MM.1S (cell line): Measurements from ENCODE around the gene CDK5RAP2.

ENCODE experiments used
- DNase-seq: peaks from one replicate; pipeline ENCODE4 v3.0.0-alpha.2; 2015
- H2AFZ ChIP-seq: fragments of 300-600 bp; sonication (generic); 2 replicates; pipeline ENCODE4 v1.6.0; 2016; ENCODE audit warnings: antibody characterized with exemption, low read length
- H3F3A ChIP-seq: fragments of 300-600 bp; sonication (generic); 2 replicates; pipeline ENCODE4 v1.6.1; 2016; ENCODE audit warnings: mild to moderate bottlenecking, antibody characterized with exemption, low read length, moderate library complexity, mixed read lengths; ENCODE audit not compliant: insufficient read depth
- H3K27ac ChIP-seq: fragments of 300-600 bp; sonication (generic); 2 replicates; pipeline ENCODE4 v1.5.1; 2016; ENCODE audit warnings: mild to moderate bottlenecking, low read length
- H3K27me3 ChIP-seq: fragments of 300-600 bp; sonication (generic); replicated peaks from 2 replicates; pipeline ENCODE4 v1.6.0; 2016; ENCODE audit warnings: low read length; ENCODE audit not compliant: insufficient read depth
- H3K36me3 ChIP-seq: fragments of 300-600 bp; sonication (generic); replicated peaks from 2 replicates; pipeline ENCODE4 v1.6.1; 2016; ENCODE audit warnings: mild to moderate bottlenecking, low read length, mixed read lengths; ENCODE audit not compliant: insufficient read depth
- H3K4me1 ChIP-seq: fragments of 300-600 bp; sonication (generic); 2 replicates; pipeline ENCODE4 v1.6.1; 2016; ENCODE audit warnings: low read length, mixed read lengths
- H3K4me2 ChIP-seq: fragments of 300-600 bp; sonication (generic); 2 replicates; pipeline ENCODE4 v1.6.0; 2016; ENCODE audit warnings: low read depth, low read length
- H3K4me3 ChIP-seq: fragments of 300-600 bp; sonication (generic); 2 replicates; pipeline ENCODE4 v1.5.1; 2016; ENCODE audit warnings: low read length, mixed read lengths
- H3K79me2 ChIP-seq: fragments of 300-600 bp; sonication (generic); 2 replicates; pipeline ENCODE4 v1.6.1; 2016; ENCODE audit warnings: mixed run types, low read length, mixed read lengths
- H3K9ac ChIP-seq: fragments of 300-600 bp; sonication (generic); 2 replicates; pipeline ENCODE4 v1.6.1; 2016; ENCODE audit warnings: low read length, mixed read lengths
- H3K9me2 ChIP-seq: fragments of 300-600 bp; sonication (generic); replicated peaks from 2 replicates; pipeline ENCODE4 v1.6.1; 2016; ENCODE audit warnings: mild to moderate bottlenecking, low read length, mixed read lengths; ENCODE audit not compliant: insufficient read depth
- H3K9me3 ChIP-seq: fragments of 300-600 bp; sonication (generic); replicated peaks from 2 replicates; pipeline ENCODE4 v1.6.1; 2016; ENCODE audit warnings: mild to moderate bottlenecking, low read length, mixed read lengths; ENCODE audit not compliant: insufficient read depth
- H4K20me1 ChIP-seq: fragments of 300-600 bp; sonication (generic); 2 replicates; pipeline ENCODE4 v1.6.1; 2016; ENCODE audit warnings: mild to moderate bottlenecking, low read length, moderate library complexity, mixed read lengths; ENCODE audit not compliant: insufficient read depth
- EZH2 ChIP-seq: fragments of 300-600 bp; sonication (generic); optimal IDR thresholded peaks from 2 replicates; pipeline ENCODE3; 2017; ENCODE audit warnings: low read depth, mild to moderate bottlenecking, antibody characterized with exemption, low read length, mixed read lengths
- EZH2phosphoT487 ChIP-seq: fragments of 300-600 bp; sonication (generic); IDR thresholded peaks from 2 replicates; pipeline ENCODE4 v1.6.1; 2018; ENCODE audit warnings: antibody characterized with exemption, low read length
- TF ChIP-seq, protein P1 (sequence below): fragments of 300-600 bp; sonication (generic); IDR thresholded peaks from 2 replicates; pipeline ENCODE4 v1.5.1; 2016; ENCODE audit warnings: antibody characterized with exemption, low read length, mixed read lengths

Gene CDK5RAP2

GRCh38 chr9:120442308-120442995 is 137.5 kb downstream of the CDK5RAP2 start:
- peaks cover 26% of the 10 kb centered on the region for H3K36me3 ChIP-seq
- H3K27ac ChIP-seq, result no peak overlapping the region

DNA sequence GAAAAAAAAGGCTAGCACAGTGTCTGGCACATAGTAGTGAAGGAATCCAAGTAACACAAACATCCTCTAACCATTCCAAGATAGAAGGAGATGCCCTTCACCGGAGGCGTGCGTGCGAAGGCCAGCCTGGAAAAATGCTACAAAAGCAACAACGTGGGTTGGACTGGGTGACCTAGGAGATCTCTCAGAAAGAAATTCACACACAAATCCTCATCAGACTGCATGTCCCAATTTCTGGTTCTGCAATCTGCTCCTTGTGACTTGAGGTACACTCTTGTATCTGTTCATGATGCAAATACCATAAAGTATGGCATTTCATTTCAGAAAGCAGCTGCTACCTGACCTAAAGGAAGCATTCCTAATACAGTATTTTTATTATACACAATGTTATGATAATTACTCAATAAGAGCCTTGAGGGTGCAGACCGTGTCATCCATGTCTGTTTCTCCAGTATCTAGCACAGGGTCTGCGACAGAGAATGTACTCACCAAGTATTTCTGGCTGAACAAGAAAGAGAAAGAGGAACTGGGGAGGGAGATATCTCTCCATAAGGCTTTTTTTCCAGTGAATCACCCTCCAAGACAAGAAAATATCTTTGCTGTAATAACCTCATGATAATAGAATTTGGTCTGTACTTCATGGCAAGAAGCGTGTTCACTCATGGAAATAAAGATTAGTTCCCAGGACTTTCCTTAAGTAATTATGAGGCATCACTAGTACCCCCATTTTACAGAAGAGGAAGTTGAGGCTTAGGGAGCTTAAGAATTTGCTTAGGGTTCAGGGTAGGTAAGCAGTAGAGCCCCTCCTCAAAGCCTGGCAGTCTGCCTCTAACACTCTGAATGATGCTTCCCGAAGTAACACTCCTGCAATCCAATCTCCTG is 138.3 kb downstream of the CDK5RAP2 start:
- Histone ChIP-seq H3K27me3 (no peaks in the 10 kb centered on the region), H3K36me3 (peaks cover 24% of the 10 kb centered on the region), H3K4me3 (no peak overlapping the region), H2AFZ (no peak overlapping the region), H3K27ac (no peak overlapping the region), H3K9me3 (no peaks in the 10 kb centered on the region), H3K9ac (no peak overlapping the region), H3K4me2 (no peak overlapping the region), H4K20me1 (no peaks in the 10 kb centered on the region), H3K79me2 (no peaks in the 10 kb centered on the region), H3K9me2 (no peaks in the 10 kb centered on the region), H3F3A (no peaks in the 10 kb centered on the region), H3K4me1 (0 out of 2 replicates have a peak, but pooled peaks cover 3% of the 10 kb centered on the region)
- TF ChIP-seq EZH2phosphoT487 (no peak), EZH2 (no peak)
- TF ChIP-seq, protein P1, sequence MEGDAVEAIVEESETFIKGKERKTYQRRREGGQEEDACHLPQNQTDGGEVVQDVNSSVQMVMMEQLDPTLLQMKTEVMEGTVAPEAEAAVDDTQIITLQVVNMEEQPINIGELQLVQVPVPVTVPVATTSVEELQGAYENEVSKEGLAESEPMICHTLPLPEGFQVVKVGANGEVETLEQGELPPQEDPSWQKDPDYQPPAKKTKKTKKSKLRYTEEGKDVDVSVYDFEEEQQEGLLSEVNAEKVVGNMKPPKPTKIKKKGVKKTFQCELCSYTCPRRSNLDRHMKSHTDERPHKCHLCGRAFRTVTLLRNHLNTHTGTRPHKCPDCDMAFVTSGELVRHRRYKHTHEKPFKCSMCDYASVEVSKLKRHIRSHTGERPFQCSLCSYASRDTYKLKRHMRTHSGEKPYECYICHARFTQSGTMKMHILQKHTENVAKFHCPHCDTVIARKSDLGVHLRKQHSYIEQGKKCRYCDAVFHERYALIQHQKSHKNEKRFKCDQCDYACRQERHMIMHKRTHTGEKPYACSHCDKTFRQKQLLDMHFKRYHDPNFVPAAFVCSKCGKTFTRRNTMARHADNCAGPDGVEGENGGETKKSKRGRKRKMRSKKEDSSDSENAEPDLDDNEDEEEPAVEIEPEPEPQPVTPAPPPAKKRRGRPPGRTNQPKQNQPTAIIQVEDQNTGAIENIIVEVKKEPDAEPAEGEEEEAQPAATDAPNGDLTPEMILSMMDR, result no peak
- DNase-seq, result no peak

More at GRCh38 chr9:120442308-120442995, 137.5 kb downstream of the CDK5RAP2 start:
- Histone ChIP-seq H3K27me3 (no peaks in the 10 kb centered on the region), H3K9me3 (no peaks in the 10 kb centered on the region), H3K9ac (no peak overlapping the region), H3K4me2 (no peak overlapping the region), H2AFZ (no peak overlapping the region), H3K79me2 (no peaks in the 10 kb centered on the region), H3K4me1 (0 out of 2 replicates have a peak, but pooled peaks cover 4% of the 10 kb centered on the region), H3F3A (no peaks in the 10 kb centered on the region), H3K4me3 (no peak overlapping the region), H3K9me2 (no peaks in the 10 kb centered on the region), H4K20me1 (no peaks in the 10 kb centered on the region)
- TF ChIP-seq EZH2, result no peak
- DNase-seq, result no peak

- TF ChIP-seq EZH2phosphoT487 (no peak), EZH2 (no peak)
- TF ChIP-seq, protein P1, result no peak
- no peak overlapping the region for H3K4me3 ChIP-seq
- H3K36me3 ChIP-seq, result peaks cover 24% of the 10 kb centered on the region
- H3K9me2 ChIP-seq, result no peaks in the 10 kb centered on the region
- H3K4me1 ChIP-seq, result no peaks in the 10 kb centered on the region
- H3K9me3 ChIP-seq, result no peaks in the 10 kb centered on the region
- H3K27ac ChIP-seq, result no peak overlapping the region
- no peak for DNase-seq
- no peak overlapping the region for H3K4me2 ChIP-seq
- no peaks in the 10 kb centered on the region for H3F3A ChIP-seq
- no peaks in the 10 kb centered on the region for H3K27me3 ChIP-seq
- no peak overlapping the region for H2AFZ ChIP-seq
- H3K79me2 ChIP-seq, result no peaks in the 10 kb centered on the region
- H3K9ac ChIP-seq, result no peak overlapping the region
- H4K20me1 ChIP-seq, result no peaks in the 10 kb centered on the region
These were observed 139.2 kb downstream of the CDK5RAP2 start for GRCh38 chr9:120440791-120441190.
